H1 (cell line): ENCODE results near the gene BABAM2. TPM values are rescaled to one million over a fixed set of nuclear protein-coding genes. Genes with fewer than 3 reads are reported as not detected.

Experiments
- CTCF ChIA-PET: fragments of 300-600 bp; sonication (Branson Sonifier 250); formaldehyde crosslinking; loops from one replicate; lab custom pipeline; 2021; ENCODE audit not compliant: partially characterized antibody; lab: Charles Lee
- POLR2A ChIA-PET: fragments of 300-600 bp; sonication (Branson Sonifier 250); formaldehyde crosslinking; loops from one replicate; lab custom pipeline; 2021; ENCODE audit warnings: inconsistent platforms; ENCODE audit not compliant: partially characterized antibody; lab: Charles Lee
- DNase-seq, 2 experiments: peaks; one replicate each; pipeline versions ENCODE4 v3.0.0 to v3.0.0-alpha.2; 2010 to 2022; ENCODE audit warnings: low spot score in 2 of 2, low read depth in 1 of 2, mixed read lengths in 1 of 2
- FAIRE-seq: peaks from 2 replicates; lab custom pipeline; 2011; peaks lifted over from hg19 to GRCh38; lab: Jason Lieb, UNC
- H2AFZ ChIP-seq: 2 replicates; pipeline ENCODE4 v1.8.1; 2012; ENCODE audit warnings: low read length, inconsistent platforms
- H2AK5ac ChIP-seq: 2 replicates; pipeline ENCODE4 v1.6.1; 2013; ENCODE audit warnings: low read depth, low read length
- H2BK120ac ChIP-seq: replicated peaks from 2 replicates; pipeline ENCODE3; 2013; ENCODE audit warnings: low read depth, low read length, inconsistent platforms
- H2BK12ac ChIP-seq: 2 replicates; pipeline ENCODE4 v1.6.1; 2013; ENCODE audit warnings: low read depth, low read length
- H2BK15ac ChIP-seq: 2 replicates; pipeline ENCODE4 v1.6.1; 2013; ENCODE audit warnings: low read length
- H2BK20ac ChIP-seq: 2 replicates; pipeline ENCODE4 v1.6.1; 2013; ENCODE audit warnings: low read length
- H2BK5ac ChIP-seq: 2 replicates; pipeline ENCODE4 v1.6.1; 2013; ENCODE audit warnings: low read depth, low read length
- H3K14ac ChIP-seq: 2 replicates; pipeline ENCODE4 v1.6.1; 2013; ENCODE audit warnings: inconsistent platforms; ENCODE audit not compliant: insufficient read length
- H3K18ac ChIP-seq: 2 replicates; pipeline ENCODE4 v1.6.1; 2013; ENCODE audit warnings: low read length; ENCODE audit errors: extremely low read depth
- H3K23ac ChIP-seq: 2 replicates; pipeline ENCODE4 v1.6.1; 2013; ENCODE audit warnings: inconsistent platforms; ENCODE audit not compliant: insufficient read length
- H3K23me2 ChIP-seq: 2 replicates; pipeline ENCODE4 v1.6.1; 2013; ENCODE audit warnings: low read depth, low read length
- H3K27ac ChIP-seq: 2 replicates; pipeline ENCODE4 v1.6.1; 2011; ENCODE audit warnings: low read depth, low read length, inconsistent platforms
- H3K27me3 ChIP-seq, 4 experiments: replicated peaks in 1 of 4; 1 replicate in 1 of 4; 2 replicates in 3 of 4; pipeline versions ENCODE4 v1.6.1 to v1.8.1; 2011 to 2013; ENCODE audit warnings: low read length in 3 of 4, mild to moderate bottlenecking in 3 of 4, inconsistent platforms in 2 of 4, mixed read lengths in 2 of 4, moderate library complexity in 1 of 4; ENCODE audit not compliant: control insufficient read depth in 3 of 4, insufficient read depth in 3 of 4; ENCODE audit errors: extremely low read depth in 1 of 4
- H3K36me3 ChIP-seq, 4 experiments: 2 replicates each; pipeline versions ENCODE4 v1.6.1 to v1.8.1; 2011 to 2013; ENCODE audit warnings: mild to moderate bottlenecking in 4 of 4, low read length in 3 of 4, moderate library complexity in 2 of 4, control low read depth in 1 of 4, inconsistent platforms in 1 of 4; ENCODE audit not compliant: insufficient read depth in 4 of 4, control insufficient read depth in 2 of 4
- H3K4ac ChIP-seq: replicated peaks from 2 replicates; pipeline ENCODE3; 2013; ENCODE audit warnings: low read length, low read depth, mixed read lengths, inconsistent platforms; ENCODE audit not compliant: insufficient read length
- H3K4me1 ChIP-seq, 4 experiments: replicated peaks in 1 of 4; 1 replicate in 1 of 4; 2 replicates in 3 of 4; pipeline versions ENCODE4 v1.6.1 to v1.8.1; 2011 to 2013; ENCODE audit warnings: low read length in 3 of 4, inconsistent platforms in 2 of 4, mixed read lengths in 1 of 4; ENCODE audit not compliant: insufficient read depth in 4 of 4, control insufficient read depth in 3 of 4
- H3K4me2 ChIP-seq, 2 experiments: 2 replicates each; pipeline versions ENCODE4 v1.6.1 to v1.8.1; 2011 to 2013; ENCODE audit warnings: low read depth in 2 of 2, low read length in 2 of 2, control low read depth in 1 of 2, inconsistent platforms in 1 of 2, mild to moderate bottlenecking in 1 of 2; ENCODE audit not compliant: insufficient read depth in 1 of 2
- H3K4me3 ChIP-seq, 4 experiments: fragments of 200-600, 300-600 bp in 1 of 4; sonication (generic), shearing (Covaris generic), sonication (Bioruptor Twin) in 1 of 4; 2 replicates each; pipeline versions ENCODE4 v1.5.1 to v1.8.1; 2011 to 2016; ENCODE audit warnings: low read length in 4 of 4, low read depth in 3 of 4, control low read depth in 2 of 4, inconsistent platforms in 2 of 4, mild to moderate bottlenecking in 2 of 4, mixed read lengths in 1 of 4, moderate library complexity in 1 of 4; ENCODE audit not compliant: insufficient read depth in 2 of 4; ENCODE audit errors: extremely low read depth in 1 of 4
- H3K56ac ChIP-seq: replicated peaks from 2 replicates; pipeline ENCODE3; 2013; ENCODE audit warnings: low read depth, mild to moderate bottlenecking, mixed read lengths, low read length, inconsistent platforms; ENCODE audit not compliant: insufficient read length
- H3K79me1 ChIP-seq: 2 replicates; pipeline ENCODE4 v1.6.1; 2013; ENCODE audit warnings: low read depth, low read length, control low read depth
- H3K79me2 ChIP-seq, 2 experiments: 2 replicates each; pipeline versions ENCODE4 v1.6.1 to v1.8.1; 2012 to 2013; ENCODE audit warnings: low read length in 2 of 2, mild to moderate bottlenecking in 2 of 2, inconsistent platforms in 1 of 2; ENCODE audit not compliant: insufficient read depth in 2 of 2, control insufficient read depth in 1 of 2
- H3K9ac ChIP-seq, 4 experiments: replicated peaks in 1 of 4; 1 replicate in 1 of 4; 2 replicates in 3 of 4; pipeline versions ENCODE4 v1.6.1 to v1.8.1; 2011 to 2013; ENCODE audit warnings: low read depth in 3 of 4, low read length in 3 of 4, control low read depth in 2 of 4, mild to moderate bottlenecking in 2 of 4, moderate library complexity in 2 of 4, inconsistent platforms in 1 of 4; ENCODE audit errors: extremely low read depth in 1 of 4
- H3K9me3 ChIP-seq, 2 experiments: 2 replicates each; pipeline versions ENCODE4 v1.6.1 to v1.8.1; 2012 to 2013; ENCODE audit warnings: mild to moderate bottlenecking in 2 of 2, moderate library complexity in 2 of 2, control low read depth in 1 of 2, inconsistent platforms in 1 of 2, low read depth in 1 of 2, low read length in 1 of 2, mixed read lengths in 1 of 2; ENCODE audit not compliant: insufficient read depth in 2 of 2
- H4K20me1 ChIP-seq, 2 experiments: replicated peaks in 1 of 2; 2 replicates each; pipeline versions ENCODE3 to v1.8.1; 2011 to 2013; ENCODE audit warnings: inconsistent platforms in 2 of 2, low read length in 2 of 2, mild to moderate bottlenecking in 1 of 2; ENCODE audit not compliant: insufficient read depth in 2 of 2, control insufficient read depth in 1 of 2
- H4K5ac ChIP-seq: 2 replicates; pipeline ENCODE4 v1.6.1; 2013; ENCODE audit warnings: low read length, low read depth, mixed read lengths, inconsistent platforms; ENCODE audit not compliant: insufficient read length
- H4K8ac ChIP-seq: 2 replicates; pipeline ENCODE4 v1.8.0; 2013; ENCODE audit warnings: mild to moderate bottlenecking, moderate library complexity, low read length, inconsistent platforms; ENCODE audit not compliant: insufficient read depth; ENCODE audit errors: extremely low read depth
- H4K91ac ChIP-seq: replicated peaks from 2 replicates; pipeline ENCODE3; 2013; ENCODE audit warnings: low read length, mixed read lengths, inconsistent platforms; ENCODE audit not compliant: insufficient read length
- ASH2L ChIP-seq: fragments of 200-600, 300-600 bp; sonication (generic); IDR thresholded peaks from one replicate; pipeline ENCODE4 v1.7.1; 2017; ENCODE audit warnings: low read length
- BACH1 ChIP-seq: IDR thresholded peaks from 2 replicates; pipeline ENCODE4 v1.6.1; 2012; ENCODE audit warnings: low read length, improper control_type of control experiment
- CBX8 ChIP-seq: fragments of 300-800, 300-1000 bp; sonication (generic); IDR thresholded peaks from 2 replicates; pipeline ENCODE4 v1.7.1; 2016; ENCODE audit warnings: low read depth, low read length, borderline replicate concordance
- FOSL1 ChIP-seq: IDR thresholded peaks from 2 replicates; pipeline ENCODE4 v1.6.1; 2011; ENCODE audit warnings: mild to moderate bottlenecking, low read depth, low read length, moderate library complexity; ENCODE audit not compliant: insufficient read depth
- KDM1A ChIP-seq: fragments of 200-600, 300-600 bp; sonication (generic); IDR thresholded peaks from 2 replicates; pipeline ENCODE4 v1.7.1; 2016; ENCODE audit warnings: mild to moderate bottlenecking, low read length, borderline replicate concordance
- PHF8 ChIP-seq: fragments of 200-600 bp; sonication (generic); conservative IDR thresholded peaks from 2 replicates; pipeline ENCODE4 v1.7.1; 2012; ENCODE audit warnings: low read depth, mild to moderate bottlenecking, inconsistent platforms, low read length, moderate library complexity
- RAD21 ChIP-seq, 2 experiments: IDR thresholded peaks in 1 of 2; conservative IDR thresholded peaks in 1 of 2; 2 replicates each; pipeline ENCODE4 v1.6.1; 2011; ENCODE audit warnings: low read depth in 2 of 2, low read length in 2 of 2, improper control_type of control experiment in 1 of 2, inconsistent platforms in 1 of 2, mild to moderate bottlenecking in 1 of 2, moderate library complexity in 1 of 2
- RNF2 ChIP-seq: fragments of 200-900, 300-1000 bp; sonication (generic); IDR thresholded peaks from 2 replicates; pipeline ENCODE4 v1.7.1; 2016; ENCODE audit warnings: borderline replicate concordance, low read depth, mild to moderate bottlenecking, antibody characterized with exemption, low read length; ENCODE audit not compliant: poor library complexity, severe bottlenecking; ENCODE audit errors: missing control alignments
- RXRA ChIP-seq: IDR thresholded peaks from 2 replicates; pipeline ENCODE4 v1.6.1; 2011; ENCODE audit warnings: low read depth, mild to moderate bottlenecking, low read length, moderate library complexity; ENCODE audit not compliant: insufficient read depth
- SIN3A ChIP-seq, 2 experiments: IDR thresholded peaks in 1 of 2; conservative IDR thresholded peaks in 1 of 2; 2 replicates each; pipeline ENCODE4 v1.6.1; 2011 to 2012; ENCODE audit warnings: low read length in 2 of 2, improper control_type of control experiment in 1 of 2, low read depth in 1 of 2, mild to moderate bottlenecking in 1 of 2
- SP4 ChIP-seq: IDR thresholded peaks from 2 replicates; pipeline ENCODE4 v1.6.1; 2012; ENCODE audit warnings: low read length, inconsistent platforms
- TCF12 ChIP-seq: IDR thresholded peaks from 2 replicates; pipeline ENCODE4 v1.6.1; 2011; ENCODE audit warnings: low read depth, mild to moderate bottlenecking, low read length
- USF2 ChIP-seq: IDR thresholded peaks from 2 replicates; pipeline ENCODE4 v1.6.1; 2011; ENCODE audit warnings: low read length, improper control_type of control experiment
- WGBS, 2 experiments: shearing (Covaris generic) in 1 of 2; methylation state at CpG; one replicate each; pipeline versions ENCODE4 v1.1.6 to v1.1.7; 2013 to 2015; ENCODE audit warnings: low lambda C conversion rate in 2 of 2, mixed read lengths in 2 of 2, inconsistent platforms in 1 of 2, low coverage in 1 of 2, missing lambda C conversion rate in 1 of 2; ENCODE audit not compliant: insufficient replicate concordance in 2 of 2, insufficient coverage in 1 of 2, insufficient read length in 1 of 2; ENCODE audit errors: extremely low coverage in 1 of 2, missing lambda C conversion rate in 1 of 2; 5-methylcytosine and 5-hydroxymethylcytosine counted together
- polyA plus RNA-seq, 7 experiments: library from polyadenylated mRNA; depleted of rRNA in 3 of 7; stranded (reverse) in 5 of 7; unstranded in 2 of 7; fragments of >200 nt in 5 of 7; fragments of 200-250 nt in 2 of 7; gene quantifications; 1 replicate in 5 of 7; 2 replicates in 1 of 7; 4 replicates in 1 of 7; pipeline versions ENCODE4 v1.2.1 to v1.2.3, GENCODE V29; 2011 to 2013; ENCODE audit warnings: missing spikeins in 2 of 7, mixed read lengths in 2 of 7
- total RNA-seq: library from RNA; stranded (reverse); fragmentation: NEBNext Ultra II Directional; extraction: Animal tissue kit (Norgen Biotek cat#: 25700); gene quantifications from 2 replicates; pipeline ENCODE4 v1.2.1, GENCODE V29; 2021

Gene BABAM2
- total and polyA plus RNA-seq, 2 of the 8 experiments (the other 6 are each of a cell fraction or from before 2014, with no cell fraction given), result 15.8 to 20.9 TPM

GRCh38 chr2:28028025-28028424 is 137.5 kb downstream of the BABAM2 start:
- H2AFZ ChIP-seq, result no peak overlapping the region
- no peak overlapping the region for H2BK12ac ChIP-seq
- WGBS, 2 experiments, result 85% methylated on average over 7 of the region's 7 CpGs; no CpG with 5 or more reads in 1 of the 2 experiments
- H4K91ac ChIP-seq, result no peak overlapping the region
- ChIA-PET CTCF (no interaction called here), POLR2A (interaction anchor here (0.6 kb wide), 1 partner anchor 434 kb away, joined by 4 read pairs; no protein-coding TSS in a partner anchor)
- no peak overlapping the region for H2BK5ac ChIP-seq
- no peak overlapping the region for H4K5ac ChIP-seq
- H3K9ac ChIP-seq, result no peak overlapping the region
- H2AK5ac ChIP-seq, result no peak overlapping the region; the same call in 1 of the 2 replicates
- no peak overlapping the region for H3K4me2 ChIP-seq
- H2BK15ac ChIP-seq, result no peak overlapping the region
- no peak overlapping the region for H3K27ac ChIP-seq
- H3K79me2 ChIP-seq, result no peaks in the 10 kb centered on the region
- TF ChIP-seq USF2 (no peak), PHF8 (no peak), SIN3A (conservative IDR thresholded peaks at IDR 0.05 in 1 of 2, IDR thresholded peaks at IDR 0.05 in 1 of 2; ENCODE audit: low read depth in 1 of 2, low read length in 2 of 2) (no peak), BACH1 (no peak), ASH2L (no peak), TCF12 (no peak), FOSL1 (no peak), SP4 (no peak), RXRA (no peak), CBX8 (no peak), RAD21 (IDR thresholded peaks at IDR 0.05 in 1 of 2, conservative IDR thresholded peaks at IDR 0.05 in 1 of 2; ENCODE audit: low read depth in 2 of 2, low read length in 2 of 2) (no peak), RNF2 (no peak), KDM1A (no peak)
- no peak overlapping the region for H3K56ac ChIP-seq
- H3K14ac ChIP-seq, result no peak overlapping the region
- H3K9me3 ChIP-seq, result no peaks in the 10 kb centered on the region
- H3K4ac ChIP-seq, result no peak overlapping the region
- FAIRE-seq (no peak), DNase-seq (no peak)
- no peaks in the 10 kb centered on the region; a peak in 1 of 8 replicates for H3K36me3 ChIP-seq
- H4K8ac ChIP-seq, result no peak overlapping the region
- H3K23ac ChIP-seq, result no peak overlapping the region
- no peak overlapping the region for H2BK120ac ChIP-seq
- H2BK20ac ChIP-seq, result no peak overlapping the region
- no peaks in the 10 kb centered on the region for H3K4me1 ChIP-seq
- H3K23me2 ChIP-seq, result no peaks in the 10 kb centered on the region
- H4K20me1 ChIP-seq, result no peaks in the 10 kb centered on the region
- no peaks in the 10 kb centered on the region for H3K27me3 ChIP-seq
- H3K79me1 ChIP-seq, result no peaks in the 10 kb centered on the region
- H3K4me3 ChIP-seq, result no peak overlapping the region
- no peak overlapping the region for H3K18ac ChIP-seq
